WTC11 (cell line): ENCODE measurements around the gene ELMO1. TPM values are rescaled to one million over a fixed set of nuclear protein-coding genes. Genes with fewer than 3 reads are reported as not detected.

Experiments used
- ATAC-seq: fragments of 200-7000 bp; cut with Tn5 transposase; 2 replicates; pipeline ENCODE4 v1.10.0; 2021; ENCODE audit warnings: mild to moderate bottlenecking, moderate library complexity
- CTCF ChIA-PET: fragments of 300-600 bp; sonication (Branson Sonifier 250); formaldehyde crosslinking; loops from one replicate; lab custom pipeline; 2021; ENCODE audit warnings: antibody characterized with exemption; lab: Charles Lee
- POLR2A ChIA-PET: fragments of 350-600 bp; sonication (Branson Sonifier 250); formaldehyde crosslinking; loops from one replicate; lab custom pipeline; 2021; ENCODE audit warnings: antibody characterized with exemption; lab: Charles Lee
- DNase-seq: peaks from one replicate; pipeline ENCODE4 v3.0.0; 2021; ENCODE audit warnings: low spot score
- H3K27ac Mint-ChIP-seq: 2 replicates; pipeline ENCODE4 v1.8.0; 2021; ENCODE audit warnings: mixed read lengths
- H3K27me3 Mint-ChIP-seq: 2 replicates; pipeline ENCODE4 v1.8.0; 2021; ENCODE audit warnings: low read depth, mild to moderate bottlenecking, moderate library complexity, mixed read lengths
- H3K36me3 Mint-ChIP-seq: 2 replicates; pipeline ENCODE4 v1.8.0; 2021; ENCODE audit warnings: mixed read lengths
- H3K4me1 Mint-ChIP-seq: 2 replicates; pipeline ENCODE4 v1.8.0; 2022; ENCODE audit warnings: mixed read lengths
- H3K4me3 Mint-ChIP-seq: 2 replicates; pipeline ENCODE4 v1.8.0; 2021; ENCODE audit warnings: mild to moderate bottlenecking, moderate library complexity, mixed read lengths
- H3K9me3 Mint-ChIP-seq: 2 replicates; pipeline ENCODE4 v1.8.0; 2021; ENCODE audit warnings: mixed read lengths
- CBFB ChIP-seq: sonication (generic); formaldehyde crosslinking; IDR thresholded peaks from 2 replicates; pipeline ENCODE4 v1.8.1; 2022; ENCODE audit warnings: mild to moderate bottlenecking, low read depth, missing genetic modification reagents
- ESRRA ChIP-seq: sonication (generic); formaldehyde crosslinking; IDR thresholded peaks from 2 replicates; pipeline ENCODE4 v1.8.1; 2022; ENCODE audit warnings: mild to moderate bottlenecking, missing genetic modification reagents, borderline replicate concordance
- ETV6 ChIP-seq: sonication (generic); formaldehyde crosslinking; IDR thresholded peaks from 2 replicates; pipeline ENCODE4 v1.8.1; 2022; ENCODE audit warnings: mild to moderate bottlenecking, missing genetic modification reagents
- FOXP1 ChIP-seq: sonication (generic); formaldehyde crosslinking; IDR thresholded peaks from 2 replicates; pipeline ENCODE4 v1.8.0; 2022; ENCODE audit warnings: missing genetic modification reagents, mild to moderate bottlenecking, moderate library complexity, borderline replicate concordance
- GTF2I ChIP-seq: fragments of 250-450 bp; sonication (Bioruptor Pico); conservative IDR thresholded peaks from 2 replicates; pipeline ENCODE4 v1.4.0; 2021; ENCODE audit warnings: mild to moderate bottlenecking
- JAZF1 ChIP-seq: fragments of 250-450 bp; sonication (Bioruptor Pico); IDR thresholded peaks from 2 replicates; pipeline ENCODE4 v1.9.0; 2021; ENCODE audit warnings: moderate library complexity, mild to moderate bottlenecking, inconsistent platforms
- MXD4 ChIP-seq: fragments of 250-450 bp; sonication (Bioruptor Pico); IDR thresholded peaks from 2 replicates; pipeline ENCODE4 v1.8.0; 2021; ENCODE audit warnings: mild to moderate bottlenecking, moderate library complexity, borderline replicate concordance
- NR2C2 ChIP-seq: sonication (generic); formaldehyde crosslinking; IDR thresholded peaks from 2 replicates; pipeline ENCODE4 v1.8.0; 2022; ENCODE audit warnings: mild to moderate bottlenecking, missing genetic modification reagents
- NR3C1 ChIP-seq: sonication (generic); formaldehyde crosslinking; conservative IDR thresholded peaks from 2 replicates; pipeline ENCODE4 v1.8.1; 2023; ENCODE audit warnings: low read depth, mild to moderate bottlenecking, missing genetic modification reagents
- TEAD4 ChIP-seq: sonication (generic); formaldehyde crosslinking; IDR thresholded peaks from 2 replicates; pipeline ENCODE4 v1.8.0; 2022; ENCODE audit warnings: mild to moderate bottlenecking, missing genetic modification reagents
- total RNA-seq: library from RNA; stranded (reverse); gene quantifications from 3 replicates; pipeline ENCODE4 v1.2.3, GENCODE V29; 2021
- TF ChIP-seq, protein P1 (sequence below): sonication (generic); formaldehyde crosslinking; IDR thresholded peaks from 2 replicates; pipeline ENCODE4 v1.8.1; 2022; ENCODE audit warnings: mild to moderate bottlenecking, missing genetic modification reagents, moderate library complexity, borderline replicate concordance
- TF ChIP-seq, protein P2 (sequence below): sonication (generic); formaldehyde crosslinking; IDR thresholded peaks from 2 replicates; pipeline ENCODE4 v1.8.1; 2023; ENCODE audit warnings: mild to moderate bottlenecking, missing genetic modification reagents
- TF ChIP-seq, protein P3 (sequence below): sonication (generic); formaldehyde crosslinking; conservative IDR thresholded peaks from 2 replicates; pipeline ENCODE4 v1.8.1; 2022; ENCODE audit warnings: mild to moderate bottlenecking, missing genetic modification reagents
- TF ChIP-seq, protein P4 (sequence below): sonication (generic); formaldehyde crosslinking; IDR thresholded peaks from 2 replicates; pipeline ENCODE4 v1.8.1; 2023; ENCODE audit warnings: mild to moderate bottlenecking, moderate library complexity, missing genetic modification reagents
- TF ChIP-seq, protein P5 (sequence below): sonication (generic); formaldehyde crosslinking; IDR thresholded peaks from 2 replicates; pipeline ENCODE4 v1.8.1; 2022; ENCODE audit warnings: low read depth, mild to moderate bottlenecking, moderate library complexity, missing genetic modification reagents, borderline replicate concordance

The ELMO1 gene
- total RNA-seq, 1 experiment from 2014 or later, result 19.4 TPM

DNA sequence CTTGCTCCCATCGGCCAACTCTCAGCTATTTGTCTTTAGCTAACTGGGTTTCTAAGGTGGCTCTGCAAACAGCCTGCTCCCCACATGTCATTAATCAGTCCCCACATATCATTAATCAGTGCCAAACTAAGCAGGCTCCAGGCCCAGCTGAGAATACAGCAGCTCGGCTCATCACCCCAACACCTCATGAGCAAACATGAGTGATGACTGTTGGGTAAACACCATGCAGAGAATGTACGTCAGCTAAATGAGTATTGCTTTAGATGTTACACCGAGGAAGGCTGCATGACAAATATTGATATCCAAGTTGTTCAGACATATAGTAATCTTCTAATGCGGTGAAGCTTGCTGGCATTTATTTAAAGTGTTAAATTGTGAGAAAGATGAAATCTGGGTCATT is 536.9 kb downstream of the ELMO1 start:
- TF ChIP-seq GTF2I (CRISPR knock-in tag), result no peak
- TF ChIP-seq NR3C1 (CRISPR knock-in tag), result no peak
- TF ChIP-seq, protein P1, sequence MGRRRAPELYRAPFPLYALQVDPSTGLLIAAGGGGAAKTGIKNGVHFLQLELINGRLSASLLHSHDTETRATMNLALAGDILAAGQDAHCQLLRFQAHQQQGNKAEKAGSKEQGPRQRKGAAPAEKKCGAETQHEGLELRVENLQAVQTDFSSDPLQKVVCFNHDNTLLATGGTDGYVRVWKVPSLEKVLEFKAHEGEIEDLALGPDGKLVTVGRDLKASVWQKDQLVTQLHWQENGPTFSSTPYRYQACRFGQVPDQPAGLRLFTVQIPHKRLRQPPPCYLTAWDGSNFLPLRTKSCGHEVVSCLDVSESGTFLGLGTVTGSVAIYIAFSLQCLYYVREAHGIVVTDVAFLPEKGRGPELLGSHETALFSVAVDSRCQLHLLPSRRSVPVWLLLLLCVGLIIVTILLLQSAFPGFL (CRISPR knock-in tag), result no peak
- TF ChIP-seq NR2C2, result no peak
- TF ChIP-seq, protein P2, sequence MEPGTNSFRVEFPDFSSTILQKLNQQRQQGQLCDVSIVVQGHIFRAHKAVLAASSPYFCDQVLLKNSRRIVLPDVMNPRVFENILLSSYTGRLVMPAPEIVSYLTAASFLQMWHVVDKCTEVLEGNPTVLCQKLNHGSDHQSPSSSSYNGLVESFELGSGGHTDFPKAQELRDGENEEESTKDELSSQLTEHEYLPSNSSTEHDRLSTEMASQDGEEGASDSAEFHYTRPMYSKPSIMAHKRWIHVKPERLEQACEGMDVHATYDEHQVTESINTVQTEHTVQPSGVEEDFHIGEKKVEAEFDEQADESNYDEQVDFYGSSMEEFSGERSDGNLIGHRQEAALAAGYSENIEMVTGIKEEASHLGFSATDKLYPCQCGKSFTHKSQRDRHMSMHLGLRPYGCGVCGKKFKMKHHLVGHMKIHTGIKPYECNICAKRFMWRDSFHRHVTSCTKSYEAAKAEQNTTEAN (CRISPR knock-in tag), result no peak
- TF ChIP-seq JAZF1, result no peak
- TF ChIP-seq, protein P3, sequence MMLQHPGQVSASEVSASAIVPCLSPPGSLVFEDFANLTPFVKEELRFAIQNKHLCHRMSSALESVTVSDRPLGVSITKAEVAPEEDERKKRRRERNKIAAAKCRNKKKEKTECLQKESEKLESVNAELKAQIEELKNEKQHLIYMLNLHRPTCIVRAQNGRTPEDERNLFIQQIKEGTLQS (CRISPR knock-in tag), result no peak
- TF ChIP-seq ETV6 (CRISPR knock-in tag), result no peak
- no peak for TF ChIP-seq CBFB (CRISPR knock-in tag)
- no peaks in the 10 kb centered on the region for H3K36me3 Mint-ChIP-seq
- no peaks in the 10 kb centered on the region for H3K27me3 Mint-ChIP-seq
- H3K9me3 Mint-ChIP-seq, result no peaks in the 10 kb centered on the region
- ATAC-seq (no peak), DNase-seq (no peak)
- no peak overlapping the region for H3K4me3 Mint-ChIP-seq
- ChIA-PET POLR2A (no interaction called here), CTCF (interaction anchor here (1.6 kb wide), 1 partner anchor 56 kb away, joined by 5 read pairs; no protein-coding TSS in a partner anchor)
- H3K4me1 Mint-ChIP-seq, result no peaks in the 10 kb centered on the region
- no peak overlapping the region for H3K27ac Mint-ChIP-seq

DNA sequence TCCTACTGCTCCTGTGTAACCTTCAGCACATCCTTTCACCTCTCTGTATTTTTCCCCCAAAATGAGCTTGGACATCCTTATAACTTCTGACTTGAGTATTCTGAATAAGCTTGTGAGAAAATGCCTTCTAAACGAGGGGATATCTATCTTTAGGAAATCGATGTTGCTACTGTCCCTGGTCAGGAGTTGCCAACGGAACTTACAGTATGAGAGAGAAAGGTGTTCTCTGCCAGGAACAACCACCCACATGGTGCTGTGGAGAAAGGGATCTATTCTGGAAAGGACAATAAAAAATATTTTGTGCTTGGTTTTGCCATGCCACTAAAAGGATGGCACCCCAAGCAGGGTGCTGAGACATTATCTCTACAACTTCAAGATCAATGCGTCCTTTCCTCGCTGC is 537.8 kb downstream of the ELMO1 start:
- no peak for TF ChIP-seq ESRRA (CRISPR knock-in tag)
- TF ChIP-seq, protein P4, sequence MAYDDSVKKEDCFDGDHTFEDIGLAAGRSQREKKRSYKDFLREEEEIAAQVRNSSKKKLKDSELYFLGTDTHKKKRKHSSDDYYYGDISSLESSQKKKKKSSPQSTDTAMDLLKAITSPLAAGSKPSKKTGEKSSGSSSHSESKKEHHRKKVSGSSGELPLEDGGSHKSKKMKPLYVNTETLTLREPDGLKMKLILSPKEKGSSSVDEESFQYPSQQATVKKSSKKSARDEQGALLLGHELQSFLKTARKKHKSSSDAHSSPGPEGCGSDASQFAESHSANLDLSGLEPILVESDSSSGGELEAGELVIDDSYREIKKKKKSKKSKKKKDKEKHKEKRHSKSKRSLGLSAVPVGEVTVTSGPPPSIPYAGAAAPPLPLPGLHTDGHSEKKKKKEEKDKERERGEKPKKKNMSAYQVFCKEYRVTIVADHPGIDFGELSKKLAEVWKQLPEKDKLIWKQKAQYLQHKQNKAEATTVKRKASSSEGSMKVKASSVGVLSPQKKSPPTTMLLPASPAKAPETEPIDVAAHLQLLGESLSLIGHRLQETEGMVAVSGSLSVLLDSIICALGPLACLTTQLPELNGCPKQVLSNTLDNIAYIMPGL, result no peak
- Mint-ChIP-seq H3K9me3 (no peaks in the 10 kb centered on the region), H3K27ac (no peak overlapping the region), H3K4me3 (no peak overlapping the region), H3K36me3 (no peaks in the 10 kb centered on the region), H3K4me1 (no peaks in the 10 kb centered on the region), H3K27me3 (no peaks in the 10 kb centered on the region)
- no peak for DNase-seq
- no peak for ATAC-seq
- ChIA-PET CTCF (interaction anchor here (1.6 kb wide), 1 partner anchor 57 kb away, joined by 5 read pairs; no protein-coding TSS in a partner anchor), POLR2A (no interaction called here)

DNA sequence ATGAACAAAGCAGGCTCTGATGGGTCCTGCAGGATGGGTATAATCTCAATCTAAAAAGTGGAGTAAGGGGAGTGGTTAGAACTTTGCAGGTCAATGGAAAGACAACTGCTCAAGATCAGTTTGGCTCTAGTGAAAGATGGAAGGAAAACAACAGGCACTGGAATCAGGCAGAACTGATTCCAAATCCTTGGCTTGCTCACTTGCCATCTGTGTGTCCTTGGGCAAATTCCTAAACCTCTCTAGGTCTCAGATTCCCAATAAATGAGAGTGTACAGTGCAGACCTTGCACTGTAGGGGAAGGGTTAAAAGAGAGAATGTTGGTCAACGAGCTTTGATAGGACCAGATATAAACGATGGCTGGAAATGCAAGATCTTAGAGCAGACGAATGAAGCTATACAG is 538.3 kb downstream of the ELMO1 start:
- CTCF ChIA-PET, result interaction anchor here (1.6 kb wide), 1 partner anchor 57 kb away, joined by 5 read pairs; no protein-coding TSS in a partner anchor
- Mint-ChIP-seq H3K9me3 (no peaks in the 10 kb centered on the region), H3K4me3 (no peak overlapping the region), H3K27ac (no peak overlapping the region), H3K27me3 (no peaks in the 10 kb centered on the region)
- no peak for DNase-seq
- TF ChIP-seq ETV6 (CRISPR knock-in tag) (no peak), MXD4 (CRISPR knock-in tag) (no peak), TEAD4 (CRISPR knock-in tag) (no peak), FOXP1 (CRISPR knock-in tag) (no peak)
- TF ChIP-seq, protein P5, sequence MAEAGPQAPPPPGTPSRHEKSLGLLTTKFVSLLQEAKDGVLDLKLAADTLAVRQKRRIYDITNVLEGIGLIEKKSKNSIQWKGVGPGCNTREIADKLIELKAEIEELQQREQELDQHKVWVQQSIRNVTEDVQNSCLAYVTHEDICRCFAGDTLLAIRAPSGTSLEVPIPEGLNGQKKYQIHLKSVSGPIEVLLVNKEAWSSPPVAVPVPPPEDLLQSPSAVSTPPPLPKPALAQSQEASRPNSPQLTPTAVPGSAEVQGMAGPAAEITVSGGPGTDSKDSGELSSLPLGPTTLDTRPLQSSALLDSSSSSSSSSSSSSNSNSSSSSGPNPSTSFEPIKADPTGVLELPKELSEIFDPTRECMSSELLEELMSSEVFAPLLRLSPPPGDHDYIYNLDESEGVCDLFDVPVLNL, result no peak
- TF ChIP-seq, all 79 proteins: peak for 0
- ATAC-seq, result no peak
- Mint-ChIP-seq H3K4me1 (no peaks in the 10 kb centered on the region), H3K36me3 (no peaks in the 10 kb centered on the region)
- POLR2A ChIA-PET, result no interaction called here
